ENCODE measurements around the gene TELO2.

DNA sequence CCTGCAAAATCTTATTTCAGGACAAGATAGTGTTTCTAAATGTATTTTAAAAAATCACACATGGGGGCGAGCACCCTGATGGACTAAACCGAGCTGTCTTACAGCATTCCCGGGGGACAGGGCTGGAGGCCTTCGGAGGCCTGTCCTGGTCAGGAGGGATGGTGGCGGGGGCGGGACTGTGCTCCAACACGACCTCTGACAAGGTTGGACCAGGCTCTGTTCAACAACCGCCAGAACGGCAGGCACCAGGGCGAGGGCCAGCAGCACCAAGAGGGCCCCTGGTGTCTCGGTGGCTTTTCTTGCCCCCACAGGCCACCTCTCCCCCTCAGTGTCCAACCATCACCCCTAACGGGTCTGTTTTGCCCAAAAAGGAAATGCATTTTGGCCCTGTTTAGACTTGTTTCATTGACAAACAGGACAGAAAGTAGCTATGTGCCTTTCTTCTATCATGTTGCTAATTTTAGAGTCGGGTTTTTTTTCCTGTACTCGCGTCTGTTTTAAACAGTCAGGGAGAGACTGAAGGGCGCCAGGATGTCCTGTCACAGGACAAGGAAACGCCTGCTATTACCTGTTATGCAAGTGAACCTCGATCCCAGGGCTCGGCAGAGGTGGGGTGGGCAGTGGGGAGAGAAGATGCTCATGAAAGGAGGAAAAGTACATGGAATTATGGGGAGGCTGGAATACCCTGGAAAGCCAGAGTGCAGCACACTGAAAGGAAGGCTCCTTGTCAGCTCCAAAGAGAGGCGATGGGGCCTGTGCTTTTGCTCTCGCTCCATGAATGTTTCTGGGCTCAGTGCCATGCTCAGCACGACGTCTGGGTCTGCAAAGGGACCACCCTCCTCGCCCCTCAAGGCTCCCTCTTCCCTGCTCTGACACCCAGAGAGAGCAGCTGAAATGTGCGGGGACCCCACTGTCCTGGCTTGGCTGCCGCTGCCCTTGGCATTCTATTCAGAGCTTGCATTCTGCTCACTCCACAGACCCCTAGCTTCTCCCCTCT is 52.2 kb downstream of the TELO2 start:
- TF ChIP-seq, protein P1, sequence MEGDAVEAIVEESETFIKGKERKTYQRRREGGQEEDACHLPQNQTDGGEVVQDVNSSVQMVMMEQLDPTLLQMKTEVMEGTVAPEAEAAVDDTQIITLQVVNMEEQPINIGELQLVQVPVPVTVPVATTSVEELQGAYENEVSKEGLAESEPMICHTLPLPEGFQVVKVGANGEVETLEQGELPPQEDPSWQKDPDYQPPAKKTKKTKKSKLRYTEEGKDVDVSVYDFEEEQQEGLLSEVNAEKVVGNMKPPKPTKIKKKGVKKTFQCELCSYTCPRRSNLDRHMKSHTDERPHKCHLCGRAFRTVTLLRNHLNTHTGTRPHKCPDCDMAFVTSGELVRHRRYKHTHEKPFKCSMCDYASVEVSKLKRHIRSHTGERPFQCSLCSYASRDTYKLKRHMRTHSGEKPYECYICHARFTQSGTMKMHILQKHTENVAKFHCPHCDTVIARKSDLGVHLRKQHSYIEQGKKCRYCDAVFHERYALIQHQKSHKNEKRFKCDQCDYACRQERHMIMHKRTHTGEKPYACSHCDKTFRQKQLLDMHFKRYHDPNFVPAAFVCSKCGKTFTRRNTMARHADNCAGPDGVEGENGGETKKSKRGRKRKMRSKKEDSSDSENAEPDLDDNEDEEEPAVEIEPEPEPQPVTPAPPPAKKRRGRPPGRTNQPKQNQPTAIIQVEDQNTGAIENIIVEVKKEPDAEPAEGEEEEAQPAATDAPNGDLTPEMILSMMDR (IDR thresholded peaks at IDR 0.05; ENCODE audit: low read length): no peak
- no peak for TF ChIP-seq EZH2 (IDR thresholded peaks at IDR 0.05; ENCODE audit: borderline replicate concordance, low read length)
